Epidermal melanocyte (primary cell): Measurements from ENCODE around the gene SEPHS2.
A peak's percentile ranks its signal among the peaks of the same experiment; 100 is the strongest.
"Not testable (repeated sequence)": the region's sequence is repeated elsewhere in the genome, so short reads cannot be mapped to it uniquely, and the experiment has no call there.

Experiments
- DNase-seq: peaks from one replicate; pipeline ENCODE4 v3.0.0; 2011; ENCODE audit warnings: low spot score; ENCODE audit not compliant: insufficient read length

The SEPHS2 gene, protein sequence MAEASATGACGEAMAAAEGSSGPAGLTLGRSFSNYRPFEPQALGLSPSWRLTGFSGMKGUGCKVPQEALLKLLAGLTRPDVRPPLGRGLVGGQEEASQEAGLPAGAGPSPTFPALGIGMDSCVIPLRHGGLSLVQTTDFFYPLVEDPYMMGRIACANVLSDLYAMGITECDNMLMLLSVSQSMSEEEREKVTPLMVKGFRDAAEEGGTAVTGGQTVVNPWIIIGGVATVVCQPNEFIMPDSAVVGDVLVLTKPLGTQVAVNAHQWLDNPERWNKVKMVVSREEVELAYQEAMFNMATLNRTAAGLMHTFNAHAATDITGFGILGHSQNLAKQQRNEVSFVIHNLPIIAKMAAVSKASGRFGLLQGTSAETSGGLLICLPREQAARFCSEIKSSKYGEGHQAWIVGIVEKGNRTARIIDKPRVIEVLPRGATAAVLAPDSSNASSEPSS

DNA sequence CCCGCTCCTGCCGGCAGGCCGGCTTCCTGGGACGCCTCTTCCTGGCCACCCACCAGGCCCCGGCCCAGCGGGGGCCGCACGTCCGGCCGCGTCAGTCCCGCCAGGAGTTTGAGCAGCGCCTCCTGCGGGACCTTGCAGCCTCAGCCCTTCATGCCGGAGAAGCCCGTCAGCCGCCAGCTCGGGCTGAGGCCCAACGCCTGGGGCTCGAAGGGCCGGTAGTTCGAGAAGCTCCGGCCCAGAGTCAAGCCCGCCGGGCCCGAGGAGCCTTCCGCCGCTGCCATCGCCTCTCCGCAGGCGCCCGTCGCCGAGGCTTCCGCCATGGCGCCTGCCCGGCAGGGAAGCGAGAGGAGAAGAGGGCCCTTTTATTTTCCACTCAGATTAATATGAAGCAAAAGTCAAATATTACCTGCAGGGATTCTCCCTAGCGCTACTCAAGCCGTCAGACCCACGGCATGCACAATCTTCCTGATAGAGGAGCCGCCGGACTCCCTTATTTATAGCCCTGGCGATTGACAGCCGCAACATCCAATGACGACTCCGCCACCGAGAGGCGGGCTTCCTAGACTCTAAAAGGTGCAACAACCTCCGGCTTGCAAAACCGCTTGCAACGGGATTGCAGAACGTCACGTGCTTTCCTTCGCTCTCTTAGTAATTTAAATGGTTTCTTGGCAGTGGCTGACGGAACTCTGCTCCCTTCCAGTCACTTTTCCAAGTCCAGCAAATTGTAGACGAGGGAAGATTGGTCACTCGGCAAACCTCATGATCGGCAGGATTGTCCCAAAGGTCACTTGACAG, at the start of gene SEPHS2:
Gene SEPHS2 (minus strand): TSS at position 467 of the 795 bp plus-strand sequence. CDS start 147 bp downstream, at position 320.
- peak; percentile 91 for DNase-seq

DNA sequence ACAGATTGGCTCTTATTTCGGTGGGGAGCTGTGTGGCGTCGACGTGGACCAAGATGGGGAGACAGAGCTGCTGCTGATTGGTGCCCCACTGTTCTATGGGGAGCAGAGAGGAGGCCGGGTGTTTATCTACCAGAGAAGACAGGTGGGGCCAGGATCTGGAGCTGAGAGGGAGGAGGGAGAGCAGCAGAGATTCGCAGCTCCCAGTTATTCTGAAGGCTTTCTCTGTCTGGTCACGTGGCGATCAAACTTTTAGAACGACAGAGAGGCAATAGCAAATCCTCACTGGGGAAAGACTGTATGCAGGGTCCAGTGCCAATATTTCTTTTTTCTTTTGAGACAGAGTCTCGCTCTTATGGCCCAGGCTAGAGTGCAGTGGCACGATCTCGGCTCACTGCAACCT, 49.0 kb upstream of the SEPHS2 start:
- DNase-seq: no peak

DNA sequence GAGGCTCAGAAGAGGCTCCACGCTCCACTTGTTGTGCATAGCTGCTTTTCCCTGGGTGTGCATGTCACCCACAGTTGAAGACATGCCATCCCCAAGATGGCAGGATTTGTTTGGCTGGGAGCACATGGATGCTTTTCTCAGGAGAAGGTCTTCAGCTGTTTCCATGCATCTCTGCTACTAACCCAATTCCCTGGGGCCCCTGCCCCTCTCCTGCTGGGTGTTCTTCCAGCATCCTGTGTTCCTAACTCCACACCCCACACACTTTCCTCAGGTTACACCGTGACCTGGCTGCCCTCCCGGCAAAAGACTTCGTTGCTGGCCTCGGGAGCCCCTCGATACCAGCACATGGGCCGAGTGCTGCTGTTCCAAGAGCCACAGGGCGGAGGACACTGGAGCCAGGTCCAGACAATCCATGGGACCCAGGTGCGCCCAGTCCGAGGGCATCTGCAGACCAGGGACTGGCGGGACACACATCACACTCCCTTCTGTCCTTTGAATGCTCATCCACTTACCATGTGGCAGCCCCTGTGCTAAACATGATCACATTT, 48.3 kb upstream of the SEPHS2 start:
- no peak for DNase-seq

DNA sequence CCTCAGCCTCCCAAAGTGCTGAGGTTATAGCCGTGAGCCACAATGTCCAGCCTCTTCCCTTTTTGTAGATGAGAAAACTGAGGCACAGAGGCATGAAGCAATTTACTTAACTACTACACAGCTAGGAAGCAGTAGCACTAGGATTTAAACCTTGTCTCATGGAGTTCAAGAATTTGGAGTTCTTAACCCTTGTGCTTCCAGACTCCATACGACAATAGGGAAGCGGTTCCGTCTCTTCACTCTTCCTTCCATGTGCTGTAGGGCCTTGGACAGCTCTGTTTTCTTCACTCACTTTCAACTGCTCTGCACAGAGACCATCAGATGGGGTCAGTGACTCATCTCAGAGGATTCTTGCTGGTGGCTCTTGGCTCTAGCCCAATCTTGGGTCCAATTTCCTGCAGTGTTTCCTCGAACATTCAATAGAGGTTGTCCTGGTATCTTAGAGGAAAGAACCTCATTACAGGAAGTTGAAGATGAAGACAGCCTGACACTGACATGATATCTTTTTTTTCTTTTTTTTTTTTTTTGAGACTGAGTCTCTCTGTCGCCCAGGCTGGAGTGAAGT, 46.2 kb upstream of the SEPHS2 start:
- DNase-seq: peak; percentile 51

DNA sequence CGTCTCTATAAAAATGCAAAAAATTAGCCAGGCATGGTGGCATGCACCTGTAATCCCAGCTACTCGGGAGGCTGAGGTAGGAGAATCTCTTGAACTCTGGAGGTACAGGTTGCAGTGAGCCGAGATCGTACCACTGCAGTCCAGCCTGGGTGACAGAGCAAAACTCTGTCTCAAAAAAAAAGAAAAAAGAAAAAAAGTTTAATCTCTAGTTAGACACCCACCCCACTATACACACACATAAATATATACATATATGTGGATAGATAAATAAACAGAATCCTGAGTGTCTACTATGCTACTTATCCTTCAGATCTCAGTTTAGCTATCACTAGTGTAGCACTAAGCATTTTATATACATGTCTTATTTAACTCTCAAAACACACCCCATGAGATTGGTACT, 45.6 kb upstream of the SEPHS2 start:
- no peak for DNase-seq

DNA sequence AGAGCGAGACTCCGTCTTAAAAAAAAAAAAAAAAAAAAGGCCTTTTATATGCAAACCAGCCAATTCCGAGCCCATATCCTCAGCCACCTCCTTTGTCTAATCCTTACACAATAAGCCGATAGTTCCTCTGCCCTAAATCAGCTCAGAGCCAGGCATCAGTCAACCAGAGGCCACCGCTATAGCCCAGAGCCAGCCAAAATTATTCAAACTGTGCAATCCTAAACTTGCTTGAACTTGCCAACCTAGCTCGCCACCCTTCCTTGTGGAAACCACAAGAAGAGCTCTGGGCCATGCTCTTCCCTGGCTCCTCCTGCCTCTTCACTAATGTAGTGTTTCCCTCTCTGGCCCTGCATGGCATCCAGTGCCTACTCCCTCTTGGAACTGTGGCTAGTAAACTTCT, 44.5 kb upstream of the SEPHS2 start:
- no peak for DNase-seq

DNA sequence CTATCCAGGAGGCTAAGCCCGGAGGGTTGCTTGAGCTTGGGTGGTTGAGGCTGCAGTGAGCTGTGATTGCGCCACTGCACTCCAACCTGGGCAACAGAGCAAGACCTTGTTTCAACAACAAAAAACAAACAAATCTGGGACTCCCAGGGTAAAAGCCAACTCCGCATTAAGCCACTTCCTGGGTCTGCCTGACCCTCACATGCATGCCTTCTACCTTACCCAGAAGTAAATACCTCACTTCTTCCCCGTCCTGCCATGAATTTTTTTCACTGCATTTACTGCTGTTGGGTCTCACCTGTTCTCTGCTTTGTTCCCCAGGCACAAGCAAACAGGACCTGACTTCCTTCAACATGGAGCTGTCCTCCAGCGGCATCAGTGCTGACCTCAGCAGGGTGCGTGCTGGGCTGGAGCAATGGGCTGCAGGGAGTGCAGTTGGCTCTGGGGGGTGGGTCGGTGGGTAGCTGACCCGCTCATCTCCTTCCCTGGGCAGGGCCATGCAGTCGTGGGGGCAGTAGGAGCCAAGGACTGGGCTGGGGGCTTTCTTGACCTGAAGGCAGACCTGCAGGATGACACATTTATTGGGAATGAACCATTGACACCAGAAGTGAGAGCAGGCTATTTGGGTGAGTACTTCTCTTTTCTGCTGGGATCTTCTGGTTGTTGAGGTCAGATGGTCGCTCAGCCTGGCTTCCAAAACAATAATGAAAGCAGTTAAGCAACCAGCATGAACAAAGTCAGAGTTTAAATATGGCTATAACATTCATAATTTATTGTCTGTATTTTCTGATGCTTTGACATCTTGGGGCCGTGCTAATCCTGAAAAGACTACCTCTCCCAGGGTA, 43.3 kb upstream of the SEPHS2 start:
- DNase-seq: no peak

DNA sequence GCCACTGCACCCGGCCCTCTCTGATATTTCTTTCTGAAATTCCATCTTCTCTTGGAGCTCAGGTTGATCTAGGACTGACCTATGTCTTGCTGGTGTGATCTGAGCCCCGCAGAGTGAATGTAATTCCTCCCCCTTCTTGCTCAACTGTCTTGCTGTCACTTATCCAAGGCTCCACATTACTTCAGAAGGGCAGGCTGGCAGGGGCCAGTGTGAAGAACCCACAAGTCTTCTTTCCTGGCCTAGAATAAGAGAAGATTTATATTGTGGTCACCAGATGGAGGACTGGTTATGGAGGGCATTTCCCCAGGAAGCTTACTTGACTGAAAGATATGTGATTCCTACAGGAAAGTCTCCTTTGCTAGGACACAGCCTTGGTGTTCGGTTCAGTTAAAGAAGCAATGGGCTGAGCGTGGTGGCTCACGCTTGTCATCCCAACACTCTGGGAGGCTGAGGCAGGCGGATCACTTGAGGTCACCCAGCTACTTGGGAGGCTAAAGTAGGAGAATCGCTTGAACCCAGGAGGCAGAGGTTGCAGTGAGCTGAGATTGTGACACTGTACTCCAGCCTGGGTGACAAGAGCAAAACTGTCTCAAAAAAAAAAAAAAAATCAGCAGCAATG, 40.3 kb upstream of the SEPHS2 start:
- DNase-seq: no peak

DNA sequence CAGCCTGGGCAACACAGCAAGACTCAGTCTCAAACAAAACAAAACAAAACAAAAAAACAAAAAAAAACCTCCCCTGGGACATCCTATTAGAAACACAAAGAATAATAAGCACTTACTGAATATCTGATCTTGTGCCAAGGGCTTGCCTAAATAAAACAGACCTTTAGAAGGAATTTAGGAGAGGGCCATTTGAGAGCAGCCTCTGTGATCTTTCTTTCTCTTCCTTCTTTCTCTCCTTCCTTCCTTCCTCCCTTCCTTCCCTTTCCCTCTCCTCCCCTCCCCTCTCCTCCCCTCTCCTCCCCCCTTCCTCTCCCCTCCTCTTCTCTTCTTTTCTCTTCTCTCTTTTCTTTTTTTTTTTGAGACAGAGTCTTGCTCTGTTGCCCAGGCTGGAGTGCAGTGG, 39.2 kb upstream of the SEPHS2 start:
- DNase-seq: no peak

DNA sequence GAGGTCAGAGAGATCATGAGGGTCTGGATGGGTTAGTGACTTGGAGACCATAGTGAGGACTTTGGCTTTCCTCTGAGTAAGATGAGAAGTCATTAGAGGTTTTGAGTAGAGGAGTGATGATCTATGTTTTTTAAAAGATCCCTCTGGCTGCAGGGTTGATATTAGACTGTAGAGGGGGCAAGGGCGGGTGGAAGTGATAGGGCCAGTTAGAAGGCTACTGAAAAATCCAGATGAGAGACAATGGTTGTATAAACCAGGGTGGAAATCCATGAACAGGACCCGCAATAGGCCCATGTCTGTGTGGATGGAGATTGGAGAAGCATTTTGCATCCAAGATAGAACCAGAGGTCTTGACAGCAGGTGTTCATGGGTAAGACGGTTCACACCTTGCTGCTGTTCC, 36.7 kb upstream of the SEPHS2 start:
- no peak for DNase-seq

DNA sequence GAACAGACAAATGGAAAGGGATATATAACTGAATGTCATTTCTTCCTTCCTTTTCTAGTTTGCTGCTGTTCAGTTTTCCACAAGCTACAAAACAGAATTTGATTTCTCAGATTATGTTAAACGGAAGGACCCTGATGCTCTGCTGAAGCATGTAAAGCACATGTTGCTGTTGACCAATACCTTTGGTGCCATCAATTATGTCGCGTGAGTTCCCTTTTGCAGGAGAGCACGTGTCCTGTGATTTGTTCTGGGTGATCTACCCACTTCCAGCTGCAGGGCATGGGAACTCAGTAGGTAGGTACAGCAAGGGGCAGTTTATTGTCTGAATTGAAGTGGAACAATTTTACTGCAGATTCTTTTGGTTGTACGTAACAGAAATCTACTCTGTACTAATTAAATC, 35.7 kb upstream of the SEPHS2 start:
- no peak for DNase-seq

DNA sequence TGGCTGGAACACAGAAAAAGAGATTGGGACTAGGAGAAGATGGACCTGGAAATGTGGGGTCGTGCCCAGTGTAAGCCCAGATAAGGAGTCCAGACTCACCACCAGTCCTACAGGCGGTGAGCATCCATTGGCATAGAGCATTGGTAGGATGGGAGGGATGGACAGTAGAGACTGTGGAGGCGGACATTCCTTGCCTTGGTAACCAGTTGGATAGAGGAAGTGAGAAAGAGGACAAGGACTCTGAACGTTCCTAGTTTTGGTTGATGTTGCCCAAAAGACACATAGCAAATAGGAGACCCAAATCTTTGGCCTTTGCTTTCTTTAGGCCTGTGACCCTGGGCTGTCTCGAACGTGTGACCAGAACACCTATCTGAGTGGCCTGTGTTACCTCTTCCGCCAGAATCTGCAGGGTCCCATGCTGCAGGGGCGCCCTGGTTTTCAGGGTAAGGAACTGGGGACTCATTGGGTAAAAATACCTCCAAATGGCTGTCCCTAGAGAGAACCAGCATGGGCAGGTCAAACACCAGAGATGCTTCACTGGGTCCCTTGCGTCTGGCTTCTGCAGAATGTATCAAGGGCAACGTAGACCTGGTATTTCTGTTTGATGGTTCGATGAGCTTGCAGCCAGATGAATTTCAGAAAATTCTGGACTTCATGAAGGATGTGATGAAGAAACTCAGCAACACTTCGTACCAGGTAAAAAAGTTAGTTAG, 33.2 kb upstream of the SEPHS2 start:
- no peak for DNase-seq

DNA sequence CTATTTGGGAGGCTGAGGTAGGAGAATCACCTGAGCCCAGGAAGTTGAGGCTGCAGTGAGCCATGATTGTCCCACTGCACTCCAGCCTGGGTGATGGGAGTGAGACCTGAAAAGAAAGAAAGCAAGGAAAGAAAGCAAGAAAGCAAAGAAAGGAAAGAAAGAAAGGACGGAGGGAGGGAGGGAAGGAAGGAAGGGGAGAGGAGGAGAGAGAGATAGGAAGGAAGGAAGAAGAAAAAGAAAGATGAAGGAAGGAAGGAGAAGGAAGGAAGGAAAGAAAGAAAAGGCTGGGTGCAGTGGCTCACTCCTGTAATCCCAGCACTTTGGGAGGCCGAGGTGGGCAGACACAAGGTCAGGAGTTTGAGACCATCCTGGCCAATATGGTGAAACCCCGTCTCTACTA, 32.1 kb upstream of the SEPHS2 start:
- DNase-seq: not testable (repeated sequence)

DNA sequence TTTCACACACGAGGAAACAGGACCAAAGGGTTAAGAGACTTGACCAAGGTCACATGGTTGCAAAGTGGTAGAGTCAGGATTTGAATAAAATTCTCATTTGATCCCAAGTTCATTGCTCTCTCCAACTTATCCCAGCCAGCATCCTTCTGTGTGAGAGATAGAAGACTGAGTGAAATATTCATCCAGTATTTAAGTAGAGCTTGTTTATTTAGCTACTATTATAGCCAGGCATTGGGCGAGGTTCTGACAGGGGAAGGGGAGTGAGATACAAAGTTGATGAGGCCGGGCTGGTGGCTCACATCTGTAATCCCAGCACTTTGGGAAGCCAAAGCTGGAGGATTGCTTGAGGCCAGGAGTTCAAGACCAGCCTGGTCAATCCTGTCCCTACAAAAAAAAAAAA, 31.3 kb upstream of the SEPHS2 start:
- no peak for DNase-seq

DNA sequence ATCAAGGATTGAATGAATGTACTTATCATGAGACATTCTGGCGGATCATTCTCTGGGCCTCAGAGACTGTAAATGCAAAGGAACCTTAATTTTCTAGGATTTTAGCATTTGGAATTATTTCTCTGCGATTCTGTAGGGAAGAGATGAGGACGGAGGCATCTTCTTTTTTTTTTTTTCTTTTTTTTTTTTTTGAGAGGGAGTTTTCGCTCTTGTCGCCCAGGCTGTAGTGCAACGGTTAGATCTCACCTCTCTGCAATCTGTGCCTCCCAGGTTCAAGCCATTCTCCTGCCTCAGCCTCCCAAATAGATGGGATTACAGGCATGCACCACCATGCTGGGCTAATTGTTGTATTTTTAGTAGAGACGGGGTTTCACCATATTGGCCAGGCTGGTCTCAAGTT, 29.0 kb upstream of the SEPHS2 start:
- DNase-seq: no peak

DNA sequence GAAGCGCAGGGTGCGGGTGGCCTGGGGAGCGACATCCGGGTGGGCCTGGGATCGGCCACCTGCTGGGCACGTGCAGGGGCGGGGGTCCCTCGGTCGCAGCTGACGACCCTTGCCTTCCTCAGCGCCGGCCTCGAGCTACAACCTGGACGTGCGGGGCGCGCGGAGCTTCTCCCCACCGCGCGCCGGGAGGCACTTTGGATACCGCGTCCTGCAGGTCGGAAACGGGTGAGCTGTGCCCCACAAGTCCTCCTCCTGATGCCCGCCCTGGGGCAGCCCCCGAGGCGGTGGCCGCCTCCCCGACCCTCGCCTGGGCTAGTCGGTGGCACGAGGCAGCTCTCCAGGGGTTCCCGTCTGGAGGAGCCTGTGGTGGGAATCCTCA, 28.4 kb upstream of the SEPHS2 start:
- no peak for DNase-seq

DNA sequence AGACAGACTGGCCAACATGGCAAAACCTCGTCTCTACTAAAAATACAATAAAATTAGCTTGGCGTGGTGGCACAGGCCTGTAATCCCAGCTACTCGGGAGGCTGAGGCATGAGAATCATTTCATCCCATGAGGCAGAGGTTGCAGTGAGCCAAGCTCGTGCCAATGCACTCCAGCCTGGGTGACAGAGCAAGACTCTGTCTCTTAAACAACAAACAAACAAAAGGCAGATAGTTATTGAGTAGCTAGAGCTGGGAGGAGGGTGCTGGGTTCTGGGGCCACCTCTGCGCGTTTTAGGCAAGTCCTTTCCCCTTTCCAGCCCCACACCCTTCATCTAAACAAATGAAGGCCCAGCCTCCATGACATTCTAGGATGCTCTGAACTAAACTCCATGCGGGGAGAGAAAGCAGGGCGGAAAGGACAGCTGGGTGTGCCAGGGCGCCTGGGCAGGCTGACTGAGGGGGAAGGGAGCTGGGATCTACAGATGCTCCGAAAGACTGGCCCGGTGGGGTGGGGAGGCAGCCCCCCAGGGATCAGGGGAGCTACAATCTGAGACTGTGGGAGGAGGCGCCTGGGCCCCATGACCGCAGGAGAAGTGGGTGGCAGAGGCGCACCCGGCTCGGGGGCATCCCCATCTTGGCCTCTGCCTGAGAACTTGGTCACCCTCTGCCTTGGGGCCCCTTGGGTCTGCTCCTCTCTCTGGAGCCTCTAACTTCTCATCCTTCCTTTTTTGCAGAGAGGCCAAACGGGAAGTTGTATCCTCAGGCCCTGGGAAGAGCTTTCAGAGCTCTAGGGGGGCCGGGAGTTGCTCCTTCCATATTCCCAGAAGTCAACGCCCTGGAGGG, 27.8 kb upstream of the SEPHS2 start:
- DNase-seq: no peak

DNA sequence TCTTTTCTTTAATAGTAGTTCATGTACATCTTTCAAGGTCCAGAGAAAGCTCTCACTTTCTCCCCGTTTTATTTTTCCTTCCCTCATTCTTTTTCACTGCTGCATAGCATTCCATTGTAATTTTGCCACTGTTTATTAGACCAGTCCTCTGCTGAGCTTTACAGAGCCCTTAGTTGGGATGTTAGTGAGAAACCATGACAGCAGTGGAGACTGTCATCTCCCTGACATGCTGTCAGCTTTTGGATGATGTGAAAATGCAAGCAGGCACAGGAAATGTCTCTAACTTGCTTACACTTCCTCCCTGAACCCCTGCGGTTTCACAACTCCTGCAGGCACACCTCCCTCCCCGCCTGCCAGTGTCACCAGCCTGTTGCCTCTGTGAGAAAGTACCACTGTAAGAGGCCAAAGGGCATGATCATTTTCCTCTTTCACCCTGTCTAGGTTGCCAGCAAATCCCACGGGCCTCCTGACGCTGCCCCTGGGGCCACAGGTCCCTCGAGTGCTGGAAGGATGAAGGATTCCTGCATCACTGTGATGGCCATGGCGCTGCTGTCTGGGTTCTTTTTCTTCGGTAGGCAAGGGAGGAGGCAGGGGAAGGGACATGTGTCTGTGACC, 26.8 kb upstream of the SEPHS2 start, which contains the start of gene ITGAL:
Gene ITGAL (plus strand): TSS at position 415 of the 615 bp plus-strand sequence. CDS start 96 bp downstream, at position 511.
- no peak for DNase-seq

DNA sequence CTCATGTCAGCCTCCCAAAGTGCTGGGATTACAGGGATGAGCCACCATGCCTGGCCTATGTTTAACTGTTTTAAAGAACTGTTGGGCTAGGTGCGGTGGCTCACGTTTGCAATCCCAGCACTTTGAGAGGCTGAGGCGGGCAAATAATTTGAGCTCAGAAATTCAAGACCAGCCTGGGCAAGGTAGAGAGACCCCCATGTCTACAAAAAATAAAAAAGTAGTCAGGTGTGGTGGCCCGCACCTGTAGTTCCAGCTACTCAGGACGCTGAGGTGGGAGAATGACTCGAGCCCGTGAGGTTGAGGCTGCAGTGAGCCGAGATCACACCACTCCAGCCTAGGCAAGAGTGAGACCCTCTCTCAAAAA, 24.9 kb upstream of the SEPHS2 start:
- DNase-seq: no peak
